HTERT RPE-1 (cell line): ENCODE measurements around the gene RHBDD2.
"Not testable (repeated sequence)": the region's sequence is repeated elsewhere in the genome, so short reads cannot be mapped to it uniquely, and the experiment has no call there.

Experiments
- in situ Hi-C: fragments of 300-500 bp; cut with MboI; formaldehyde crosslinking; loops from 4 replicates; pipeline ENCODE4 v1.14.3; 2020; ENCODE audit warnings: low sequenced_read_pairs

Gene RHBDD2

DNA sequence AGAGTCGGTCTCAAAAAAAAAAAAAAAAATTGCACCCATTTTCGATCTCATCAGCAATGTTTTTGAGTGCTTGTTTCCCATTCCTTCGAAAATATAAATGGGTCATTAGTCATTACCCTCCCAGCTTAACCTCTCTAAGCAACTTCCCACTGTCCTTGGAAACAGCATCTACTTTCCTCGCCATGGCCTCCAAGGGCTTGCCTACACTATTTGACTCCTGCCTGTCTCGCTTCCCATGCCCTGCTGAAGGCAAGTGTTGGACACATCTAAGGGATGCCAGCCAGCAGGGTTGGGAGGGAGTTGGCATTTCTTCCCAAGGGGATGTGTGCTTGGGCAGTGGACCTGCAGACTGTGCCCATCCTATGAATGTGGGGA lies 12.7 kb upstream of the RHBDD2 start:
- in situ Hi-C loops: no loop called here

DNA sequence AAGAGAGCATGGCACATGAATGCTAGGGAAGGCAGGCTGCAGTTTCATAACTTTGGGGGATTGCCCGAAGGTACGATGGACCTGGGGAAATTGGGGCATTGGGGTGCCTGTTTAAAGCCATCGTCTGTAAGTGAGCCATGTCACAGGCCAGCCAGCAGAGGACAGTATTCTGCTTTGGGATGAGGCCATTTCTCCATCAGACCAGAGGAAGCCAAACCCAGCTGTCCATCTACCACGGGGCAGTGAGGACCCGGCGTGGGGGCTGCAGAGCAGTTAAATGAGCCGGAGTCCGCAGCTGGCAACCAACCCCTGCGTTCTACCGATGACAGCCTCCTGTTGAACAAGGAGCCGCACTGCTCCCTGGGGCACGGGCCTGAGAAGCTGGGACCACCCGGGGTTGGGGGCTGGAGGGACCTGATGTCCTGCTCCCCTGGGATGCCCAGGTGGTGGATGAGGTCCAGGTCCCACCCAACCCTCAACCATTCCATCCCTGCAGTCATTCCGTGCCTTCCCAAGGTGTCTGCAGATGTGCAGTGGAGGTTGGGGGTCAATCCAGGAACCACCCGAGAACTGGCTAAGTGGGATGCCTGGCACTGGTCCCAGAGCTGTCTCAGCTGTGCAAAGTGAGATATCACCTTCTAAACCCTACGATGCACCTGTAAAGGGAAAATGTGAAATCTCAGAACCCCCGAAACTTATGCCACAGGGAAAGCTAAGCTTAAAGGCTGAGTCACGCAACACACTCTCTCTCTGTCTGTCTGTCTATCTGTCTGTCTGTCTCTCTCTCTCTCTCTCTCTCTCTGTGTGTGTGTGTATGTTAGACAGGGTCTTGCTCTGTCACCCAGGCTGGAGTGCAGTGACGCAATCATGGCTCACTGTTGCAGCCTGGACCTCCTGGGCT lies 12.1 kb upstream of the RHBDD2 start:
- in situ Hi-C loops: no loop called here

DNA sequence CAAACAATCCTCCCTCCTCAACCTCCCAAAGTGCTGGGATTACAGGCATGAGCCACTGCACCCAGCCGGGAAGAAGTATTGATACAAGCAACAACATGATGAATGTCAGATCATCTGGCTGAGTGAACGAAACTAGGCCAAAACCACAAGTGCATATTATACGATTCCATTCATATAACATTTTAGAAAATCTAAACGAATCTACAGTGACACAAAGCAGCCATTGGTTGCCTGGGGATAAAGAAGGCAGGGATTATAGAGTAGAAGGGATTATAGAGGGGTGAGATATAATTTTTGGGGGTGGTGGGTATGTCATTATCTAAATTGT lies 11.5 kb upstream of the RHBDD2 start:
- in situ Hi-C loops: no loop called here

DNA sequence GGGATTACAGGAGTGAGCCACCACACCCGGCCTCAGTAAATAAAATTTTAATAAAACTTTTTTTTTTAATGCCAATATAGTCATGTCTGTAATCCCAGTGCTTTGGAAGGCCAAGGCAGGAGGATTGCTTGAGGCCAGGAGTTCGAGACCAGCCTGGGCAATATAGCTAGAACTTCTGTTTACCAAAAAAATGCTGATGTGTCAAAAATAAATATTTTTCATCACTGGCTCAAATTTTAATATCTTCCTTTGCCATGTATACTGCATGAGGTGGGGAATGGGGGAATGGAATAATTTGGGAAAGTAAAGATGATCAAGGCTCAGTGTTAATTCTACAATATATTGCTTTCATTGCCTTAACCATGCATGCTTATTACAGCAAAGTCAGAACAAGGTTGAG lies 10.7 kb upstream of the RHBDD2 start:
- in situ Hi-C loops: no loop called here

DNA sequence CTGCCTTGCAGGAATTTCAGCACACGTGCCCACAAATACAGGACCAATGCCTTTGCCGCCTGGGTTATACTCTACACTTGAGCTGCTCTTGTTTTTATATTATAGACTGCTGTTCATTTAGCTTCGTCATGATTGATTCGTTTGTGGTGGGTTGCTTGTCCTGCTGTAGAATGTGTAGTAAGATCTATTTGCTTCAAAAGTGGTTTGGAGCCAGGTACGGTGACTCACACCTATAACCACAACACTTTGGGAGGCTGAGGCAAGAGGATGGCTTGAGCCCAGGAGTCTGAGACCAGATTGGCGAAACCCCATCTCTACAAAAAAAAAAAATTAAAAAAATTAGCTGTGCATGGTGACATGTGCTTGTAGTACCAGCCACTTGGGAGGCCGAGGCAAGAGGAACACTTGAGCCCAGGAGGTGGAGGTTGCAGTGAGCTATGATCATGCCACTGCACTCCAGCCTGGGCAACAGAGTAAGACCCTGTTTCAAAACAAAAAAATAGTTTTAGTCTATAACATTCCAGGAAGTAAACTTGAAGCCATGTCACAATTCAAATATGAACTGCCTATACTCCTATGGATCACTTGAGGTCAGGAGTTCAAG lies 9.0 kb upstream of the RHBDD2 start:
- in situ Hi-C loops: no loop called here

DNA sequence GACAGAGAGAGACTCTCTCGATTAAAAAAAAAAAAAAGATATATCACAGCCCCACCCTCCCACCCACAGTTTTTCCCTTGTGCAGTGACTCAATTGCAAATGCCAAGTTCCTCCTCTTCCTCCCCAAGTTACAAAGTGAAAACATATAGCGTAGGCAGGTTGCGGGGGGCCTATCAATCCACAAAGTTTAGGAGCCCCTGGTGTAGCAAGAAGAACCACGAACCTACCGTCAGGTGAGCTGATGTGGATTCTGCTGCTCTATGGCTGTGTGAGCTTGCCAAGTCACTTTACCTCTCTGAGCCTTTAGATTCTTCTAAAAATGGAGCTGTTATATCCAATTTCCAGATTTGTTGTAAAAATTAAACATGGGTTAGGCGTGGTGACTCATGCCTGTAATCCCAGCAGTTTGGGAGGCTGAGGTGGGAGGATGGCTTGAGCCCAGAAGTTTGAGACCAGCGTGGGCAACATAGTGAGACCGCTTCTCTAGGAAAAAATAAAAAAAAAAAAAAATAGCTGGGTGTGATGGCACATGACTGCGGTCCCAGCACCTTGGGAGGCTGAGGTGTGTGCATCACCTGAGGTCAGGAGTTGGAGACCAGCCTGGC lies 8.2 kb upstream of the RHBDD2 start:
- in situ Hi-C loops: no loop called here

DNA sequence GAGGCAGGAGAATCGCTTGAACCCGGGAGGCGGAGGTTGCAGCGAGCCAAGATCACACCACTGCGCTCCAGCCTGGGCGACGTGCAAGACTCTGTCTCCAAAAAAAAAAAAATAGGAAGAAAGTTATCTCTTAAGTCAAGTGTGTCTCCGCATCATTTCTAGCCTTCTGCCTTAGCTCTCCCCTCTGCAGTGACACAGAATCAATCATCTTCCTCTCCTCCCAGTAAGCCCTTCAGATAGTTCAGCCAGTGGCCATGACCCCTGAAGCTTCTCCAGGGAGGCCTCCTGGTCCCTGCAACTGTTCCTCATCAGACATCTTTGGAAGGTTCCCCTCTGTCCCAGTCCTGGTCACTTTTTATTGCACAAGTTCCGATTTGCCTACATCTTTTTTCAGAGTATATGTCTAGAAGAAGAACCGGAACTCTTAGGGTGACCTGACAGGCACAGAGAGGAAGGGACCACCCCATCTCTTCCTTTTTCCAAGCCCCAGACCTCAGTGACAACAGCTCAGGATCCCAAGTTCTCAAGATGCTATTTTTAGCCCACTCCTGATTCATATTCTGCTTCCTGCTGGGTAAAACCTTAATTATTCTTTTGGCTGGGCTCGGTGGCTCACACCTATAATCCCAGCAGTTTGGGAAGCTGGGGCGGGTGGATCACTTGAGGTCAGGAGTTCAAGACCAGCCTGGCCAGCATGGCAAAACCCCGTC lies 6.6 kb upstream of the RHBDD2 start:
- in situ Hi-C loops: no loop called here

DNA sequence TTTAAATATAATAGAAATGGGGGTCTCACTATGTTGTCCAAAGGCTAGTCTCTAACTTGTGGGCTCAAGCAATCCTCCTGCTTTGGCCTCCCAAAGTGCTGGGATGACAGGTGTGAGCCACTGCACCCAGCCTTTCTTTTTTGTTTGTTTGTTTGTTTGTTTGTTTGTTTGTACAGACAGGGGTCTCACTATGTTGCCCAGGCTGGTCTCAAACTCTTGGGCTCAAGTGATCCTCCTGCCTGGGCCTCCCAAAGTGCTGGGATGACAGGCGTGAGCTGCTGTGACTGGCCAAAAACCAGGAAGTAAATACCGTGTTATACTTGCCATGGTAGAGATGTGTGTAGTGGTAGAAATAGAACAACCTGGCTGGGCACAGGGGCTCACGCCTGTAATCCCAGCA lies 4.7 kb upstream of the RHBDD2 start:
- in situ Hi-C loops: not testable (repeated sequence)

DNA sequence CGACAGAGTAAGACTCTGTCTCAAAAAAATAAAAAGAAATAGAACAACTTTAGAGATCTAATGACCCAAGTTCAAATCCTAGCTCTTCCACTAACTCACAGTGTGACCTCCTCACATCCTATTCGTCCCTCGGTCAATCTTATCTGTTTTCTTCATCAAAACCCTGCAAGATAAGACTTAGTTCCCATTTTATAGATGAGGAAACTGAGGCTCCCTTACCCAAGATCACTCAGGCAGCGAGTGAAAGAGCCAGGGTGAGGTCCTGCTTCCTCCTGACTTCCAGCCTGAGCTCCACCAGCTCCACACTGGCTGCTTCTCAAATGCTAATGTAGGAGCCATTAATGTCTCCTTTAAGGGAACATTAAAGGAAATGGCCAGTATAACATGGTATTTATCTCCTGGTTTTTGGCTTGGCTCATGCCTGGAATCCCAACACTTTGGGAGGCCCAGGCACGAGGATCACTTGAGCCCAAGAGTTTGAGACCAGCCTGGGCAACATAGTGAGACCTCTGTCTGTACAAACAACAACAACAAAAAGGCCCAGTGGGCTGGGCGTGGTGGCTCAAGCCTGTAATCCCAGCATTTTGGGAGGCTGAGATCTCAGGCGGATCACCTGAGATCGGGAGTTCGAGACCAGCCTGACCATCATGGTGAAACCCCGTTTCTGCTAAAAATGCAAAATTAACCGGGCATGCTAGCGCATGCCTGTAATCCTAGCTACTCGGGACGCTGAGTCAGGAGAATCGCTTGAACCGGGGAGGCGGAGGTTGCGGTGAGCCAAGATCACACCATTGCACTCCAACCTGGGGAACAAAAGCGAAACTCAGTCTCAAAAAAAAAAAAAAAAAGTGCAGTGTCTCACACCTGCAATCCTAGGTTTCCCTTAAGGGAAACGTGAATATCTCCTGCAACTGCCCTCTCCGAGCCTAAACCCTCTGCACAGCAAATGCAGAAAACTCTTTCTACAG lies 3.4 kb upstream of the RHBDD2 start:
- in situ Hi-C loops: no loop called here

DNA sequence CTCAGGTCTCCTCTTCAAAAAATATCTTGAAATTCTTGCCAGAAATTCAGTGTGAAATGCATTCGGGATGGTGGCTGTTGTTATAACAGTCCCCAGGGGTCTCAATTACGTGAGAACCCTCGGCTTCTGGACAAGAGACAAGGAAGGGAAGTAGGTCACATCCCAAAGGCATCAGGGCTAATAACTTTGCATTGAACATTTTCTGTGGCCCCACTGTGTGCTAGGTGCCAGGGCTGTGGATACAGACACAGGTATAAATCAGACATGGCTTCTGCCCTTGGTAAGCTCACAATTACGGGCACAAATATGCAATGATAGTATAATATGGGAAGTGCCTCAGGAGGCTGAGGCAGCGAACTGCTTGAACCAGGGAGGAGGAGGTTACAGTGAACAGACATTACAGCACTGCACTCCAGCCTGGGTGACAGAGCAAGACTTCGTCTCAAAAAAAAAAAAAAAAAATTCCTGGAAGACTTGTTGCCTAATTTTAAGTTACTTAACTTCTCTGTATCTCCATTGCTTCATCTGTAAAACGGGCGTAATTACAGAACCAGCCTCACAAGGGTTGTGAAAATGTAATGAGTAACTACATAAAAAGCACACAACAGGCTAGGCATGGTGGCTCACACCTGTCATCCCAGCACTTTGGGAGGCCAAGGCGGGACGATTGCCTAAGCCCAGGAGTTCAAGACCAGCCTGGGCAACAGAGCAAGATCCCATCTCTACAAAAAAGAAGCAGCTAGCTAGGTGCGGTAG lies 2.5 kb upstream of the RHBDD2 start:
- in situ Hi-C loops: no loop called here

DNA sequence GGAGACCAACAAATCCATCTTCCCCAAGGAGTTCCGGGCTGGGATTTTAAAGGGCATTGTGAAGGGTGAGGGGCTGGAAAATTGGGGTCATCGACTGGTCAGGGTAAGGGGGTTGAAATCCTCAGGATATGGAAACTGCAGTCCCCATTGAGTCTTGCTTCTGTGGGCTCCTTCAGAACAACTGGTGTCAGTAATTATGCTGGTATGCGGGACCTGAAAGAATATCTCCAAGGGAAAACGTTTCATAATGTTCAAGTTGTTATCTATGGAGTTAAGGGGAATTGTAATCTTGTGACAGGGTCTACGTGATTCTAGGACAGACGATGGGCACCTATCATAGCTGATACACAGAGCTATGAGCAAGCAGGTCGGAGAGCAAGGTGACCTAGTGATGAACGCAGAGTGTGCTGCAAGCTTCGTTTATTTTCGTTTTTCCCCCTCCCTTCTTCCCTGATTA lies 494 bp upstream of the RHBDD2 start:
- in situ Hi-C loops: no loop called here

DNA sequence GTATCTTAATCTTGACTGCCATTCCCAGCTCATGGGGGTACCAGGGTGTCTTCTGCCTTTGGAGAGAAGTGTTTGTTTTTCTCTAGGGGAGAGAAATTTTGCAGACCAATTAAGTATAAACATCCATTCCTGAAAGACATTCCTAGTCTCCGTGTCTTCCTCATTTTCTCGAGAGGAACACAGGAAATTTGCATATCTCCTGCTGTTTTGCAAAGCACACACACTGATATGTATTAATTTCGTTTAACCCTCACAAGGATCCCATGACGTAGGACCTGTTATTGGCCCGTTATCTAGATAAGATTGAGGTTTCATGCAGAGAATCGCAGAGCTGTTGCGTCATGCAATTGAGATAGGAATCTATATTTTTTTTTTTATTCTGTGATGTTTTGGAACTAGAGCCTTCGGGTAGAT lies 944 bp downstream of the RHBDD2 start:
- in situ Hi-C loops: no loop called here

DNA sequence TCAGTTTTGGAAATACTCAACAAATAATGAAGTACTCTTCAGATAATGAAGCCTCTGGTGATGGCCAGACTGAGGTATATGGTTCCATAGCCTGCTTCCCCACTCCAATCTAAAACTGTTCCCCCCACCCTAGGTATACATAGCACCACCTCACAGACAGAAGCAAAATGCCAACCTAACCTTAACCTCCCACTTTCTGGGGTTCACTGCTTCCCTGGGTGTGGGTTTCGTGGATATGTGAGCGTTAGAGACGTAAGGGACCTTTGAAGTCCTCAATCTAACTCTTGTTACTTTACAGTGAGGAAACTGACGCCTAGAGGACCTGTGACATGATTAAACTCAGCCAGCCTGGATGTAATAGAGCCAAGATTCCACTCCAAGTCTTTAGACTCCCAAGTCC lies 1.4 kb downstream of the RHBDD2 start:
- in situ Hi-C loops: no loop called here

DNA sequence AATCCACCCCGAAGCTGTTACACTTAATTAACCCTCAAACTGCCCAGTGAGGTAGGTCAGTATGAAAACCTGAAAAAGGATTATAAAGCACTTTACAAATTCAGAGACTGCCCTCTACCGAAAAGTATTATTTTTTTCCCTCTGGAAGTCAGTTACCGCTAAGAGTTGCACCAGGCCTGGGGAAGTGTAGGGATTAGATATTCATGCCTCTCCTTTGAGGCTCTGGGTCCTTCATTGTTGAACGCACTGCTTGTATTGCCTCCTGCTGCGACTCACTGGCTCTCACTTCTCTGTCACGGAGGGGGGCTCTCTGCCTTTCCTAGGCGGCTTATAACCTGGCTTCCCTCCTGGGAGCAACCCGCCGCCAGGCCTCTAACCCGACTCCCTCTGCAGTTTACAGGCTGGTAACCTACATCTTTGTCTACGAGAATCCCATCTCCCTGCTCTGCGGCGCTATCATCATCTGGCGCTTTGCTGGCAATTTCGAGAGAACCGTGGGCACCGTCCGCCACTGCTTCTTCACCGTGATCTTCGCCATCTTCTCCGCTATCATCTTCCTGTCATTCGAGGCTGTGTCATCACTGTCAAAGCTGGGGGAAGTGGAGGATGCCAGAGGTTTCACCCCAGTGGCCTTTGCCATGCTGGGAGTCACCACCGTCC lies 2.7 kb downstream of the RHBDD2 start:
- in situ Hi-C loops: no loop called here

DNA sequence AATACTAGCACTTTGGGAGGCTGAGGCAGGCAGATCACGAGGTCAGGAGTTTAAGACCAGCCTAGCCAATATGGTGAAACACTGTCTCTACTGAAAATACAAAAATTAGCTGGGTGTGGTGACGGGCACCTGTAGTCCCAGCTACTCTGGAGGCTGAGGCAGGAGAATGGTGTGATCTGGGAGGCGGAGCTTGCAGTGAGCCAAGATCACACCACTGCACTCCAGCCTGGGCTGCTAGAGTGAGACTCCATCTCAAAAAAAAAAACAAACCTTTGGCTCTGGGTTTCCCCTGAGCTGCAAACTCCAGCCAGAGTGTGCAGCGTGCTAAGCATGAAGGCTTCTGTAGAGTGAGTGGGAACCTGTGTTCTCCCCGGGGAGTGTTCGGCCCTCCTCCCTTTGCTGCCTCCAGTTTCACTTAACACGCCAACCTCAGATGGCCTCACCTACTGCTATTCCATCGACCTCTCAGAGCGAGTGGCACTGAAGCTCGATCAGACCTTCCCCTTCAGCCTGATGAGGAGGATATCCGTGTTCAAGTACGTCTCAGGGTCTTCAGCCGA lies 4.5 kb downstream of the RHBDD2 start:
- in situ Hi-C loops: not testable (repeated sequence)

DNA sequence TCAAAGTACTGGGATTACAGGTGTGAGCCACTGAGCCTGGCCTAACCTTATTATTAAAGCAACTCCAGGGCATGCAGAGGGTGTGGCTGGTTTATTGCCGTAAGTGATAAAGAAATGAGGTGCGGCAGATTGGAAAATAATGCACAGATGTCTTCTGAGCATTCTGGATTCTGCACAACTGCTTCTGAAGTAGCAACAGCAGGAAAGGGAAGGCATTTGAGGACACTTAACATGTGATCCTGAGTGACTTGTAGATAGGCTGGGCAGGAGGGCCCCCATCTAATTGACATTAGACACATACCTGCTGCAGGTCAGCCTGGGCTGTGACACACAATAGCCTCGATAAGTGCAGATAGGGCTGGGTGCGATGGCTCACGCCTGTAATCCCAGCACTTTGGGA lies 5.6 kb downstream of the RHBDD2 start:
- in situ Hi-C loops: no loop called here

DNA sequence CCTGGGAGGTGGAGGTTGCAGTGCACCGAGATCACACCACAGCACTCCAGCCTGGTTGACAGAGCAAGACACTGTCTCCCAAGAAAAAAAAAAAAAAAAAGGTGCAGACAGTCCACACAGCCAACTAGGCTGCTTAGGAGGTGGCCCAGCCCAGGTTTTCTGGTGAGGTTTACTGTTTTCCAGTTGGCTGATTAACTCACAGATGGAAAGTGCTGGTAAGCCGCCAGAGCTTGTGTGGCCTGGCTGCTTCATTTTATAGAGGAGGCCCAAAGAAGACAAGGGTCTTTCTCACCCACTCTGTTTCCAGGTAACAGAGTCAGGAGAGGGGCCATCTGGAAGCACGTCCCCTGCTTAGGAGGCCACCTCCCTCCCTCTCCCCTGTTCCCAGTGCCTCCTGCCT lies 6.2 kb downstream of the RHBDD2 start:
- in situ Hi-C loops: no loop called here

DNA sequence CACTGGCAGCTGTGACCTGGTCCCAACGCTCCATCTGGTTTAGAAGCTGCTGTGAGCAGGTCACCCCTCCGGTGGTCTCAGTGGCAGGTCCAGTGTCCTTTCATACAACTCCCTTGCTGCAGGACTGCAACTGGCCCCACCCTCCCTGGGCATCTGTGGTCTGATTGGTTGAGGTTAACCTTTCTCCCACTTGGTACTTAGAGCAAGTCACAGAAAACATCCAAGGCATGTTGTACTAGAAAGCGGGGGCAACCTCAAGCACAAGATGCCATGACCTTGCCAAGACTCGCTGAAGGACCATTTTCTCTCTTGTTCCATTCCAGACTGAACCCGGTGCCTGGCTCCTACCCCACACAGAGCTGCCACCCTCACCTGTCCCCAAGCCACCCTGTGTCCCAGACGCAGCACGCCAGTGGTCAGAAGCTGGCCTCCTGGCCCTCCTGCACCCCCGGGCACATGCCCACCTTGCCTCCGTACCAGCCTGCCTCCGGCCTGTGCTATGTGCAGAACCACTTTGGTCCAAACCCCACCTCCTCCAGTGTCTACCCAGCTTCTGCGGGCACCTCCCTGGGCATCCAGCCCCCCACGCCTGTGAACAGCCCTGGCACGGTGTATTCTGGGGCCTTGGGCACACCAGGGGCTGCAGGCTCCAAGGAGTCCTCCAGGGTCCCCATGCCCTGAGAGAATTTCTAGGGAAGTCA lies 9.0 kb downstream of the RHBDD2 start:
- in situ Hi-C loops: no loop called here
